HG02840 (cell line): ENCODE measurements around the gene JAG1.
"Not testable (repeated sequence)": the region's sequence is repeated elsewhere in the genome, so short reads cannot be mapped to it uniquely, and the experiment has no call there.

Source experiments
- ATAC-seq: cut with Tn5 transposase; IDR thresholded peaks from one replicate; pipeline ENCODE4 v1.9.1; 2021; ENCODE audit warnings: mild to moderate bottlenecking, moderate library complexity, moderate number of reproducible peaks; ENCODE audit not compliant: unreplicated experiment, low FRiP score

The JAG1 gene

DNA sequence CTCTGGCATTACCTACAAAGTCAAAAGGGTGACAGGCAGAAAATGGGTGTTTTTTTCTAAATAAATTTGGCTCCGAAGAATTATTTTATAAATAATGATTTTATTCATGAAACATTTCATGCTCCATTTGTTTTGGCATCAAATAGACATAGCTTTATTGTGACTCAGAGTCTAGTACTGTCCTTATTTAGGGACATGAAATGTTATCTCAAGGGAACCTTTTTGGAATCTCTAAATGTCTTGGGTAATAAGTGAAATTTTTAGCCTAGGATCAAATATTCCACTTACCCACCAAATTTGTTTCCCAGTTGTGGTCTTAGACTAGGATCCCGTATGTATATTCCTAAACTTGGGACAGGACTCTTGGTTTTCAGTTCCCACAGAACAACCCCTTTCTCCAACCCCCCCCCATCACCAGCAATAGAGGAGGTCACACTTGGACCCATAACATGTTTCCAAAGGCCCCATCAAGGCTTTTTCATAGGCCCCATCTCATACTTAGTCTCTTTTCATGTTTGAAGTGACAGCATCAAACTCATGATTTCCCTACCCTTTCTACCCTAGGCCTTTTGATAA, 81.8 kb downstream of the JAG1 start:
- no peak for ATAC-seq

DNA sequence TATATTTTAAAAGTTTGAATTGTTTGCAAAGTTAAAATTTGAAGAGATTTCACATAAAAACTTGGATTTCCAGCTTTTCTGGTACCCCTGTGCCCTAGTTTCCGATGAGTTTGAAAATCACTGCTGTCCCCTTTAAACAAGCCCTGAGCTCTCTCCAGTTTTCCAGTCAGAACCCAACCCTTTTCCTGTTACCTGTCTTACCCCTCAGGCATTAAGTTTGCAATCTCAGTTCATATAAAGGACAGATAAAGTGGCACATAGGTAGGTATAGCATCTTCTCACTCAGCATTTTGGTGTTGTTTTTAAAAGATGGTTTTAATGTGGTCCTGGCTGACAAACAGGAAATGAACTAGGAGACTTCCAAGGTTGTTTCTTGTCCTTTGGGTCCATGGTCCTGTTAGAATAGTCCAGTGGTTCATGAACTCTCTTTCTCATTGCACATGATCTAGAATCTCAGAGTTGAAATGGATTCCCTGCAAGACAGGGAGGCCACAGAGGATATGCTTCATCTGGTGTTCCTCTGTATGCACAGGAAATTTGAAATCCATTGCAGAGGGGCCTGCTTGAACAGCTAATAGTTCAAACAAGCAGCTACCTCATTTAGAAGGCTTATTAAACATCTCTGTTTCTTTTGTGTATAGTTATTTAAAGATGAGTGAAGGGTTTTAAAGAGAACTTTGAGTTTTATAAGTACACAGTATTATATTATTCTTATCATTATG, 82.7 kb downstream of the JAG1 start:
- ATAC-seq, result no peak

DNA sequence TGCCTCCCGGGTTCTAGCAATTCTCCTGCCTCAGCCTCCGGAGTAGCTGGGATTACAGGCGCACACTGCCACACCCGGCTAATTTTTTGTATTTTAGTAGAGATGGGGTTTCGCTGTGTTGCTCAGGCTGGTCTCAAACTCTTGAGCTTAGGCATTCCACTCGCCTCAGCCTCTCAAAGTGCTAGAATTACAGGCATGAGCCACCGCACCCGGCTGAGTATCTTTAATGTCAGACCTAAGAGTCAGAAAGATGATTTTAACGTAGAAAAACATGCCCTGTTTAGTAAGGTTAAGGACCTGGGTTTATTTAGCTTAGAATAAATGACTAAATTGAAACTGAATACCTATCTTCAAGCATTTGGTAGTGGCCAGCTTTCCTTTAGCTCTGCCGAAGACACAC, 83.4 kb downstream of the JAG1 start:
- ATAC-seq, result not testable (repeated sequence)
